Thyroid gland (tissue), 4 donors: ENCODE results near the gene DCAF6.

Source experiments
- POLR2A ChIP-seq, 2 donors: fragments of 450-650 bp; IDR thresholded peaks; one replicate each; pipeline ENCODE4 v1.6.1; 2017; ENCODE audit warnings: antibody characterized with exemption in 2 of 2, mild to moderate bottlenecking in 2 of 2, moderate library complexity in 1 of 2
- TF ChIP-seq, protein P1 (sequence below), 6 experiments: fragments of 200-600 bp in 3 of 6; fragments of 450-650 bp in 3 of 6; sonication (generic) in 3 of 6; IDR thresholded peaks; one replicate each; pipeline ENCODE4 v1.5.1; 2016 to 2019; ENCODE audit warnings: antibody characterized with exemption in 6 of 6, mild to moderate bottlenecking in 2 of 6, inconsistent platforms in 1 of 6, moderate library complexity in 1 of 6

DNA sequence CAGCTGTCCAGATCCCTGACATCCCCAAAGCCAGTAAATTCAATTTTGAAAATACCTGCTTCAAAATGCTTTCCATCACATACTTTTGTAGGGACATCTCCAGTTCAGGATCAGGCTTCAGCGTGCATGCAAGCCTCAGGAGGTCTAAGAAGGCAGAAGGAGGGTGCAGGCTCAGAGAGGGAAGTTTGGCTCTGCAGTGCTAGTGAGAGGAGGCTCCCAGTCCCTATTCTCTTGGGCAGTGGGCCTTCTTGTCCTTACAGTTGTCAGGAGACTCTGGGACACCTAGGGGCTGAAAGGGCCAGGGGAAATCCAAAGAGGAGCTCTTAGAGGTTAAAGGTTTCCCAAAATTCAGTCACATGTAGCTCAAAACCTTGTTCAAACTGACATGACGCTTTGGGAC is 42.7 kb upstream of the DCAF6 start:
- TF ChIP-seq, protein P1, sequence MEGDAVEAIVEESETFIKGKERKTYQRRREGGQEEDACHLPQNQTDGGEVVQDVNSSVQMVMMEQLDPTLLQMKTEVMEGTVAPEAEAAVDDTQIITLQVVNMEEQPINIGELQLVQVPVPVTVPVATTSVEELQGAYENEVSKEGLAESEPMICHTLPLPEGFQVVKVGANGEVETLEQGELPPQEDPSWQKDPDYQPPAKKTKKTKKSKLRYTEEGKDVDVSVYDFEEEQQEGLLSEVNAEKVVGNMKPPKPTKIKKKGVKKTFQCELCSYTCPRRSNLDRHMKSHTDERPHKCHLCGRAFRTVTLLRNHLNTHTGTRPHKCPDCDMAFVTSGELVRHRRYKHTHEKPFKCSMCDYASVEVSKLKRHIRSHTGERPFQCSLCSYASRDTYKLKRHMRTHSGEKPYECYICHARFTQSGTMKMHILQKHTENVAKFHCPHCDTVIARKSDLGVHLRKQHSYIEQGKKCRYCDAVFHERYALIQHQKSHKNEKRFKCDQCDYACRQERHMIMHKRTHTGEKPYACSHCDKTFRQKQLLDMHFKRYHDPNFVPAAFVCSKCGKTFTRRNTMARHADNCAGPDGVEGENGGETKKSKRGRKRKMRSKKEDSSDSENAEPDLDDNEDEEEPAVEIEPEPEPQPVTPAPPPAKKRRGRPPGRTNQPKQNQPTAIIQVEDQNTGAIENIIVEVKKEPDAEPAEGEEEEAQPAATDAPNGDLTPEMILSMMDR (IDR thresholded peaks at IDR 0.05): no peak
- TF ChIP-seq POLR2A (IDR thresholded peaks at IDR 0.05): no peak
